HCT116 (cell line): ENCODE results near the gene TMEM208. TPM values are rescaled to one million over a fixed set of nuclear protein-coding genes. Genes with fewer than 3 reads are reported as not detected.

Source experiments
- ATAC-seq: fragments of 200-7000 bp; cut with Tn5 transposase; 2 replicates; pipeline ENCODE4 v1.9.1; 2020; ENCODE audit warnings: mild to moderate bottlenecking, moderate library complexity
- BruUV-seq: library from RNA; stranded (reverse); fragments of 400-500 nt; replicated peaks from 2 replicates; lab custom pipeline; 2021; lab: Mats Ljungman, UMichigan
- CTCF ChIA-PET: fragments of 300-600 bp; sonication (Branson Sonifier 250); formaldehyde crosslinking; loops from one replicate; lab custom pipeline; 2021; ENCODE audit warnings: antibody characterized with exemption; lab: Charles Lee
- POLR2A ChIA-PET: fragments of 300-600, 350-600 bp; sonication (Branson Sonifier 250); formaldehyde crosslinking; loops from one replicate; lab custom pipeline; 2021; ENCODE audit warnings: antibody characterized with exemption; lab: Charles Lee
- RAD21 ChIA-PET, 2 experiments: fragments of 300-600 bp; sonication (Branson Sonifier 250); formaldehyde crosslinking; loops; one replicate each; lab custom pipeline; 2023; ENCODE audit warnings: low total read pairs in 2 of 2; ENCODE audit not compliant: uncharacterized antibody in 2 of 2, unreplicated experiment in 2 of 2, low non-redundant PET in 1 of 2; lab: Charles Lee
- DNase-seq: peaks from one replicate; pipeline ENCODE4 v3.0.0-alpha.2; 2010; ENCODE audit warnings: low read depth, low spot score
- H2AFZ ChIP-seq: fragments of 200-600 bp; shearing (Covaris generic), sonication (generic); 2 replicates; pipeline ENCODE4 v1.6.1; 2017; ENCODE audit warnings: low read depth, mixed run types, mixed read lengths, antibody characterized with exemption, low read length; ENCODE audit not compliant: poor library complexity, severe bottlenecking
- H3K27ac ChIP-seq: 2 replicates; pipeline ENCODE4 v1.5.1; 2012; ENCODE audit warnings: low read depth, low read length
- H3K27me3 ChIP-seq: fragments of 200-600 bp; sonication (generic); 2 replicates; pipeline ENCODE4 v1.6.1; 2016; ENCODE audit warnings: mixed run types, low read length, mixed read lengths; ENCODE audit not compliant: insufficient read depth
- H3K36me3 ChIP-seq, 2 experiments: fragments of 200-500 bp in 1 of 2; fragments of 200-600 bp in 1 of 2; sonication (Bioruptor generic) in 1 of 2; sonication (generic) in 1 of 2; 2 replicates each; pipeline versions ENCODE4 v1.5.1 to v1.6.1; 2014 to 2016; ENCODE audit warnings: low read length in 2 of 2, inconsistent platforms in 1 of 2, mixed read lengths in 1 of 2, mixed run types in 1 of 2; ENCODE audit not compliant: insufficient read depth in 2 of 2, control insufficient read depth in 1 of 2
- H3K4me1 ChIP-seq, 2 experiments: fragments of 200-600 bp in 1 of 2; sonication (generic) in 1 of 2; 2 replicates each; pipeline versions ENCODE4 v1.5.1 to v1.6.1; 2012 to 2017; ENCODE audit warnings: low read length in 2 of 2, inconsistent platforms in 1 of 2, mild to moderate bottlenecking in 1 of 2, mixed read lengths in 1 of 2, mixed run types in 1 of 2, moderate library complexity in 1 of 2; ENCODE audit not compliant: insufficient read depth in 2 of 2, control insufficient read depth in 1 of 2
- H3K4me2 ChIP-seq: fragments of 200-600 bp; sonication (generic); 2 replicates; pipeline ENCODE4 v1.6.1; 2017; ENCODE audit warnings: mixed run types, low read length, mixed read lengths
- H3K4me3 ChIP-seq, 2 experiments: fragments of 200-600 bp in 1 of 2; sonication (generic) in 1 of 2; replicated peaks in 1 of 2; 2 replicates each; pipeline ENCODE4 v1.5.1; 2011 to 2016; ENCODE audit warnings: low read length in 2 of 2, control low read depth in 1 of 2, low read depth in 1 of 2, mild to moderate bottlenecking in 1 of 2, mixed read lengths in 1 of 2, mixed run types in 1 of 2
- H3K79me2 ChIP-seq: fragments of 200-600 bp; sonication (generic); 2 replicates; pipeline ENCODE4 v1.6.1; 2017; ENCODE audit warnings: mild to moderate bottlenecking, mixed run types, low read length, moderate library complexity, mixed read lengths; ENCODE audit not compliant: insufficient read depth
- H3K9ac ChIP-seq: fragments of 200-600 bp; sonication (generic); 2 replicates; pipeline ENCODE4 v1.6.1; 2016; ENCODE audit warnings: low read length, mixed read lengths
- H3K9me2 ChIP-seq: fragments of 200-600 bp; sonication (generic), shearing (Covaris generic); 2 replicates; pipeline ENCODE4 v1.6.1; 2017; ENCODE audit warnings: mixed run types, mild to moderate bottlenecking, moderate library complexity; ENCODE audit not compliant: insufficient read depth
- H3K9me3 ChIP-seq, 2 experiments: fragments of 200-500 bp in 1 of 2; fragments of 200-600 bp in 1 of 2; sonication (Bioruptor generic) in 1 of 2; sonication (generic) in 1 of 2; 2 replicates each; pipeline ENCODE4 v1.6.1; 2014 to 2017; ENCODE audit warnings: low read length in 2 of 2, mixed read lengths in 2 of 2, inconsistent platforms in 1 of 2, low read depth in 1 of 2, mild to moderate bottlenecking in 1 of 2, mixed run types in 1 of 2, moderate library complexity in 1 of 2; ENCODE audit not compliant: control insufficient read depth in 1 of 2, insufficient read depth in 1 of 2
- H4K20me1 ChIP-seq: fragments of 200-600 bp; sonication (generic), shearing (Covaris generic); 2 replicates; pipeline ENCODE4 v1.6.1; 2017; ENCODE audit warnings: mixed run types, mild to moderate bottlenecking, moderate library complexity; ENCODE audit not compliant: insufficient read depth
- CEBPB ChIP-seq: IDR thresholded peaks from 2 replicates; pipeline ENCODE4 v1.6.1; 2012; ENCODE audit warnings: low read depth
- EGR1 ChIP-seq: IDR thresholded peaks from 2 replicates; pipeline ENCODE4 v1.6.1; 2012; ENCODE audit warnings: low read depth
- ELF1 ChIP-seq: IDR thresholded peaks from 2 replicates; pipeline ENCODE4 v1.6.1; 2012; ENCODE audit warnings: low read depth, borderline replicate concordance
- EZH2 ChIP-seq: fragments of 200-600 bp; sonication (generic); IDR thresholded peaks from 2 replicates; pipeline ENCODE4 v1.6.1; 2017; ENCODE audit warnings: antibody characterized with exemption, mixed run types
- EZH2phosphoT487 ChIP-seq: fragments of 200-600 bp; IDR thresholded peaks from 2 replicates; pipeline ENCODE4 v1.6.1; 2018; ENCODE audit warnings: antibody characterized with exemption, borderline replicate concordance
- FOSL1 ChIP-seq: IDR thresholded peaks from 2 replicates; pipeline ENCODE4 v1.6.1; 2012; ENCODE audit warnings: low read depth
- JUND ChIP-seq: IDR thresholded peaks from 2 replicates; pipeline ENCODE4 v1.6.1; 2012
- POLR2AphosphoS5 ChIP-seq: IDR thresholded peaks from 2 replicates; pipeline ENCODE4 v1.6.1; 2011; ENCODE audit warnings: mild to moderate bottlenecking, low read depth, low read length, moderate library complexity
- SP1 ChIP-seq: IDR thresholded peaks from 2 replicates; pipeline ENCODE4 v1.6.1; 2012; ENCODE audit warnings: low read depth
- TCF7L2 ChIP-seq: IDR thresholded peaks from 2 replicates; pipeline ENCODE4 v1.7.0; 2011; ENCODE audit warnings: borderline replicate concordance, inconsistent platforms; ENCODE audit not compliant: insufficient read depth, insufficient read length; ENCODE audit errors: extremely low read depth
- ZNF274 ChIP-seq: fragments of 200-500 bp; sonication (Bioruptor generic); IDR thresholded peaks from 2 replicates; pipeline ENCODE4 v1.6.1; 2014; ENCODE audit warnings: mild to moderate bottlenecking, low read depth, low read length, inconsistent platforms
- intact Hi-C: fragments of 100-400 bp; cut with micrococcal nuclease; formaldehyde crosslinking; loops from 2 replicates; pipeline ENCODE4 v1.10.0; 2022
- total RNA-seq: library from RNA; stranded (reverse); gene quantifications from one replicate; pipeline ENCODE4 v1.2.1, GENCODE V29; 2021; ENCODE audit not compliant: unreplicated experiment
- TF ChIP-seq, protein P1 (sequence below), 3 experiments: fragments of 200-600 bp in 1 of 3; sonication (generic) in 1 of 3; IDR thresholded peaks in 2 of 3; conservative IDR thresholded peaks in 1 of 3; 2 replicates each; pipeline ENCODE4 v1.5.1; 2012 to 2017; ENCODE audit warnings: low read depth in 2 of 3, low read length in 2 of 3, antibody characterized with exemption in 1 of 3, borderline replicate concordance in 1 of 3, control low read depth in 1 of 3, mild to moderate bottlenecking in 1 of 3, mixed read lengths in 1 of 3, mixed run types in 1 of 3, moderate library complexity in 1 of 3; ENCODE audit not compliant: insufficient read depth in 1 of 3

TMEM208 gene
- total RNA-seq, 1 experiment from 2014 or later: 36.1 TPM

DNA sequence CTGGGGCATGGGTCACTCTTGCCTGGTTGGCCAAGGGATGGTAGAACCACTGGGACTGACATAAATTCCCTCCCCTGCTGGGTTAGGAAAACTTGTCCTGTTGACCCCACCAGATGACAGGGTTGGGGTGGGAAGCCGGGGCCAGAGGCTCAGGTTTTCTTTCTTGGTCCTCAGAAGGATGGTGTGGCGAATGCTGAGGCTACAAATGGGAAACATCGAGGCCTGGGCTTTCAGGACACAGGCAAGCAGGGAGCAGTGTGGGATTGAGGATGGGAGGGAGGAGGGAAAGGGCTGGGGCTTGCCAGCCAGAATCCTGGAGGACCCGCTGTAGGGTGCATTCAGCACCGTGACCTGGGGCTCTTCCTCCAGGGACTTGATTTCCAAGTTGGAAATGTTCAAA is 37.9 kb downstream of the TMEM208 start:
- RAD21 ChIA-PET: no interaction called here
- Histone ChIP-seq H3K9me2 (no peaks in the 10 kb centered on the region), H3K36me3 (no peaks in the 10 kb centered on the region), H4K20me1 (no peaks in the 10 kb centered on the region), H3K4me1 (peaks cover 27 to 31% of the 10 kb centered on the region in 2 experiments), H3K4me2 (no peak overlapping the region), H2AFZ (no peak overlapping the region), H3K79me2 (no peaks in the 10 kb centered on the region), H3K27me3 (no peaks in the 10 kb centered on the region), H3K27ac (no peak overlapping the region), H3K9ac (no peak overlapping the region), H3K4me3 (no peak overlapping the region), H3K9me3 (no peaks in the 10 kb centered on the region)
- no TSS peak for BruUV-seq
- DNase-seq (no peak), ATAC-seq (no peak)
- intact Hi-C loops: loop anchor here (5.0 kb wide), 1 partner anchor 132 kb away; no protein-coding TSS in a partner anchor
- POLR2A ChIA-PET: no interaction called here
- CTCF ChIA-PET: no interaction called here
- TF ChIP-seq EZH2 (no peak), FOSL1 (no peak), TCF7L2 (no peak), CEBPB (no peak), EGR1 (no peak), EZH2phosphoT487 (no peak), ZNF274 (no peak), SP1 (no peak), JUND (no peak), POLR2AphosphoS5 (no peak), ELF1 (no peak)
- TF ChIP-seq, protein P1, sequence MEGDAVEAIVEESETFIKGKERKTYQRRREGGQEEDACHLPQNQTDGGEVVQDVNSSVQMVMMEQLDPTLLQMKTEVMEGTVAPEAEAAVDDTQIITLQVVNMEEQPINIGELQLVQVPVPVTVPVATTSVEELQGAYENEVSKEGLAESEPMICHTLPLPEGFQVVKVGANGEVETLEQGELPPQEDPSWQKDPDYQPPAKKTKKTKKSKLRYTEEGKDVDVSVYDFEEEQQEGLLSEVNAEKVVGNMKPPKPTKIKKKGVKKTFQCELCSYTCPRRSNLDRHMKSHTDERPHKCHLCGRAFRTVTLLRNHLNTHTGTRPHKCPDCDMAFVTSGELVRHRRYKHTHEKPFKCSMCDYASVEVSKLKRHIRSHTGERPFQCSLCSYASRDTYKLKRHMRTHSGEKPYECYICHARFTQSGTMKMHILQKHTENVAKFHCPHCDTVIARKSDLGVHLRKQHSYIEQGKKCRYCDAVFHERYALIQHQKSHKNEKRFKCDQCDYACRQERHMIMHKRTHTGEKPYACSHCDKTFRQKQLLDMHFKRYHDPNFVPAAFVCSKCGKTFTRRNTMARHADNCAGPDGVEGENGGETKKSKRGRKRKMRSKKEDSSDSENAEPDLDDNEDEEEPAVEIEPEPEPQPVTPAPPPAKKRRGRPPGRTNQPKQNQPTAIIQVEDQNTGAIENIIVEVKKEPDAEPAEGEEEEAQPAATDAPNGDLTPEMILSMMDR (IDR thresholded peaks at IDR 0.05 in 2 of 3, conservative IDR thresholded peaks at IDR 0.05 in 1 of 3; ENCODE audit: borderline replicate concordance in 1 of 3, insufficient read depth in 1 of 3, low read depth in 2 of 3, low read length in 2 of 3): no peak
